K562 (cell line): ENCODE data around the gene CLIC3. TPM values are rescaled to one million over a fixed set of nuclear protein-coding genes. Genes with fewer than 3 reads are reported as not detected.
A peak's percentile ranks its signal among the peaks of the same experiment; 100 is the strongest.

Source experiments
- BMI1 ChIP-seq: fragments of 150-350 bp; IDR thresholded peaks from 2 replicates; pipeline ENCODE4 v1.6.1; 2014; ENCODE audit warnings: low read length
- ETS2 ChIP-seq: IDR thresholded peaks from 2 replicates; pipeline ENCODE4 v1.6.1; 2016; ENCODE audit warnings: borderline replicate concordance, missing genetic modification characterization, mild to moderate bottlenecking, moderate library complexity, missing compliant biosample characterization; ENCODE audit not compliant: poor library complexity, severe bottlenecking
- MXI1 ChIP-seq: IDR thresholded peaks from 2 replicates; pipeline ENCODE4 v1.6.1; 2011; ENCODE audit warnings: low read depth, mild to moderate bottlenecking, improper control_type of control experiment, low read length
- PHB2 ChIP-seq: fragments of 450-650 bp; IDR thresholded peaks from 2 replicates; pipeline ENCODE4 v1.6.1; 2017; ENCODE audit warnings: low read depth
- POLR2A ChIP-seq: fragments of 450-650 bp; conservative IDR thresholded peaks from 2 replicates; pipeline ENCODE4 v1.6.1; 2016
- RAD51 ChIP-seq: fragments of 450-650 bp; IDR thresholded peaks from 2 replicates; pipeline ENCODE4 v1.7.1; 2016; ENCODE audit warnings: low read depth, mild to moderate bottlenecking, borderline replicate concordance
- RBM39 ChIP-seq: fragments of 200-400 bp; formaldehyde crosslinking; optimal IDR thresholded peaks from 2 replicates; pipeline ENCODE3; 2018; ENCODE audit warnings: low read depth, low read length
- SIX5 ChIP-seq, 2 experiments: IDR thresholded peaks; 2 replicates each; pipeline ENCODE4 v1.6.1; 2011; ENCODE audit warnings: low read length in 2 of 2, borderline replicate concordance in 1 of 2, low read depth in 1 of 2, mild to moderate bottlenecking in 1 of 2, moderate library complexity in 1 of 2; ENCODE audit not compliant: insufficient read depth in 1 of 2
- SP2 ChIP-seq: IDR thresholded peaks from 2 replicates; pipeline ENCODE4 v1.6.1; 2011; ENCODE audit warnings: mild to moderate bottlenecking, low read depth, low read length, moderate library complexity; ENCODE audit not compliant: poor library complexity, severe bottlenecking; ENCODE audit errors: extremely low read depth
- SRSF3 ChIP-seq: fragments of 200-400 bp; formaldehyde crosslinking; IDR thresholded peaks from 2 replicates; pipeline ENCODE4 v1.6.1; 2016; ENCODE audit warnings: mild to moderate bottlenecking, low read length, moderate library complexity; ENCODE audit not compliant: insufficient read depth
- ZNF133 ChIP-seq: fragments of 250-450 bp; sonication (Bioruptor Pico); IDR thresholded peaks from 2 replicates; pipeline ENCODE4 v1.4.0; 2020; ENCODE audit warnings: mild to moderate bottlenecking
- ZNF165 ChIP-seq: fragments of 250-450 bp; sonication (Bioruptor Pico); IDR thresholded peaks from 2 replicates; pipeline ENCODE4 v1.4.0; 2020; ENCODE audit warnings: borderline replicate concordance
- polyA plus RNA-seq, 8 experiments: library from polyadenylated mRNA; depleted of rRNA in 4 of 8; stranded (reverse) in 5 of 8; unstranded in 3 of 8; fragments of >200 nt; fragmentation: Nextera tagmentation in 2 of 8; fragmentation: Illumina TruSeq in 1 of 8; extraction: Ambion mirVana in 2 of 8; extraction: Trizol in 1 of 8; gene quantifications; 2 replicates each; pipeline versions ENCODE4 v1.2.1 to v1.2.3, GENCODE V29; 2011 to 2014; ENCODE audit warnings: inconsistent platforms in 1 of 8, missing spikeins in 1 of 8
- total RNA-seq, 7 experiments: library from RNA; depleted of rRNA in 6 of 7; stranded (reverse); fragments of >200 nt in 6 of 7; fragmentation: Illumina TruSeq in 2 of 7; extraction: Trizol in 2 of 7; gene quantifications; 2 replicates each; pipeline versions ENCODE4 v1.2.1 to v1.2.3, GENCODE V29; 2011 to 2021; ENCODE audit warnings: low replicate concordance in 1 of 7
- TF ChIP-seq, protein P1 (sequence below), 2 experiments: fragments of 450-650 bp in 1 of 2; sonication (generic) in 1 of 2; formaldehyde crosslinking in 1 of 2; IDR thresholded peaks; 2 replicates each; pipeline versions ENCODE4 v1.7.1 to v1.9.0; 2016 to 2022; ENCODE audit warnings: inconsistent platforms in 1 of 2, mild to moderate bottlenecking in 1 of 2, missing genetic modification reagents in 1 of 2
- TF ChIP-seq, protein P2 (sequence below): fragments of 450-650 bp; IDR thresholded peaks from 2 replicates; pipeline ENCODE4 v1.6.1; 2016; ENCODE audit warnings: borderline replicate concordance

CLIC3 gene
- total and polyA plus RNA-seq, 9 of the 15 experiments (the other 6 are each of a cell fraction or from before 2014, with no cell fraction given): 0.27 to 0.29 TPM; not detected in 7

GRCh38 chr9:136996361-136997292 lies at the start of gene CLIC3 (continued):
- no peak for TF ChIP-seq SIX5 (IDR thresholded peaks at IDR 0.05; ENCODE audit: borderline replicate concordance in 1 of 2, insufficient read depth in 1 of 2, low read depth in 1 of 2, low read length in 2 of 2)
- TF ChIP-seq, protein P1, sequence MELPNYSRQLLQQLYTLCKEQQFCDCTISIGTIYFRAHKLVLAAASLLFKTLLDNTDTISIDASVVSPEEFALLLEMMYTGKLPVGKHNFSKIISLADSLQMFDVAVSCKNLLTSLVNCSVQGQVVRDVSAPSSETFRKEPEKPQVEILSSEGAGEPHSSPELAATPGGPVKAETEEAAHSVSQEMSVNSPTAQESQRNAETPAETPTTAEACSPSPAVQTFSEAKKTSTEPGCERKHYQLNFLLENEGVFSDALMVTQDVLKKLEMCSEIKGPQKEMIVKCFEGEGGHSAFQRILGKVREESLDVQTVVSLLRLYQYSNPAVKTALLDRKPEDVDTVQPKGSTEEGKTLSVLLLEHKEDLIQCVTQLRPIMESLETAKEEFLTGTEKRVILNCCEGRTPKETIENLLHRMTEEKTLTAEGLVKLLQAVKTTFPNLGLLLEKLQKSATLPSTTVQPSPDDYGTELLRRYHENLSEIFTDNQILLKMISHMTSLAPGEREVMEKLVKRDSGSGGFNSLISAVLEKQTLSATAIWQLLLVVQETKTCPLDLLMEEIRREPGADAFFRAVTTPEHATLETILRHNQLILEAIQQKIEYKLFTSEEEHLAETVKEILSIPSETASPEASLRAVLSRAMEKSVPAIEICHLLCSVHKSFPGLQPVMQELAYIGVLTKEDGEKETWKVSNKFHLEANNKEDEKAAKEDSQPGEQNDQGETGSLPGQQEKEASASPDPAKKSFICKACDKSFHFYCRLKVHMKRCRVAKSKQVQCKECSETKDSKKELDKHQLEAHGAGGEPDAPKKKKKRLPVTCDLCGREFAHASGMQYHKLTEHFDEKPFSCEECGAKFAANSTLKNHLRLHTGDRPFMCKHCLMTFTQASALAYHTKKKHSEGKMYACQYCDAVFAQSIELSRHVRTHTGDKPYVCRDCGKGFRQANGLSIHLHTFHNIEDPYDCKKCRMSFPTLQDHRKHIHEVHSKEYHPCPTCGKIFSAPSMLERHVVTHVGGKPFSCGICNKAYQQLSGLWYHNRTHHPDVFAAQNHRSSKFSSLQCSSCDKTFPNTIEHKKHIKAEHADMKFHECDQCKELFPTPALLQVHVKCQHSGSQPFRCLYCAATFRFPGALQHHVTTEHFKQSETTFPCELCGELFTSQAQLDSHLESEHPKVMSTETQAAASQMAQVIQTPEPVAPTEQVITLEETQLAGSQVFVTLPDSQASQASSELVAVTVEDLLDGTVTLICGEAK (IDR thresholded peaks at IDR 0.05): no peak
- TF ChIP-seq, protein P1 (CRISPR knock-in tag; IDR thresholded peaks at IDR 0.05): no peak
- TF ChIP-seq SP2: no peak
- TF ChIP-seq PHB2: no peak
- TF ChIP-seq, protein P2, sequence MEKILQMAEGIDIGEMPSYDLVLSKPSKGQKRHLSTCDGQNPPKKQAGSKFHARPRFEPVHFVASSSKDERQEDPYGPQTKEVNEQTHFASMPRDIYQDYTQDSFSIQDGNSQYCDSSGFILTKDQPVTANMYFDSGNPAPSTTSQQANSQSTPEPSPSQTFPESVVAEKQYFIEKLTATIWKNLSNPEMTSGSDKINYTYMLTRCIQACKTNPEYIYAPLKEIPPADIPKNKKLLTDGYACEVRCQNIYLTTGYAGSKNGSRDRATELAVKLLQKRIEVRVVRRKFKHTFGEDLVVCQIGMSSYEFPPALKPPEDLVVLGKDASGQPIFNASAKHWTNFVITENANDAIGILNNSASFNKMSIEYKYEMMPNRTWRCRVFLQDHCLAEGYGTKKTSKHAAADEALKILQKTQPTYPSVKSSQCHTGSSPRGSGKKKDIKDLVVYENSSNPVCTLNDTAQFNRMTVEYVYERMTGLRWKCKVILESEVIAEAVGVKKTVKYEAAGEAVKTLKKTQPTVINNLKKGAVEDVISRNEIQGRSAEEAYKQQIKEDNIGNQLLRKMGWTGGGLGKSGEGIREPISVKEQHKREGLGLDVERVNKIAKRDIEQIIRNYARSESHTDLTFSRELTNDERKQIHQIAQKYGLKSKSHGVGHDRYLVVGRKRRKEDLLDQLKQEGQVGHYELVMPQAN: 0 out of 2 replicates have a peak, but pooled peaks have one; percentile 34
- TF ChIP-seq RAD51: no peak
- TF ChIP-seq BMI1: no peak
- peak; percentile 40; the same call in 1 of the 2 replicates for TF ChIP-seq POLR2A
- TF ChIP-seq ZNF165 (CRISPR knock-in tag): no peak
- no peak for TF ChIP-seq ETS2
- no peak for TF ChIP-seq ZNF133 (CRISPR knock-in tag)
- TF ChIP-seq MXI1: no peak
- TF ChIP-seq SRSF3: no peak
- no peak for TF ChIP-seq RBM39
